ENCODE data around the gene SLC16A13.

DNA sequence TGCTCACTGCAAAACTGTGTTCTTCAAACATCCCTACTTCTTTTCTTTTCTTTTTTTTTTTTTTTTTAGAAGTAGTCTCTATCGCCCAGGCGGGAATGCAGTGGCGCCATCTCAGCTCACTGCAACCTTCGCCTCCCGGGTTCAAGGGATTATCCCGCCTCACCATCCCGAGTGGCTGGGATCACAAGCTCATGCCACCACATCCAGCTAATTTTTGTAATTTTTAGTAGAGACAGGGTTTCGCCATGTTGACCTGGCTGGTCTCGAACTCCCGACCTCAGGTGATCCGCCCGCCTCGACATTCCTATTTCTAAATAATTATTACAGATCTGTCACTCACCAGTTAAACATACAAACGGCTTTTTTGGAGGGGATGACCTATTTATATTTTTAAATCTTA, 24.4 kb upstream of the SLC16A13 start:
- TF ChIP-seq TCF7L2 (IDR thresholded peaks at IDR 0.05; ENCODE audit: low read depth, low read length), result no peak
- TF ChIP-seq, protein P1, sequence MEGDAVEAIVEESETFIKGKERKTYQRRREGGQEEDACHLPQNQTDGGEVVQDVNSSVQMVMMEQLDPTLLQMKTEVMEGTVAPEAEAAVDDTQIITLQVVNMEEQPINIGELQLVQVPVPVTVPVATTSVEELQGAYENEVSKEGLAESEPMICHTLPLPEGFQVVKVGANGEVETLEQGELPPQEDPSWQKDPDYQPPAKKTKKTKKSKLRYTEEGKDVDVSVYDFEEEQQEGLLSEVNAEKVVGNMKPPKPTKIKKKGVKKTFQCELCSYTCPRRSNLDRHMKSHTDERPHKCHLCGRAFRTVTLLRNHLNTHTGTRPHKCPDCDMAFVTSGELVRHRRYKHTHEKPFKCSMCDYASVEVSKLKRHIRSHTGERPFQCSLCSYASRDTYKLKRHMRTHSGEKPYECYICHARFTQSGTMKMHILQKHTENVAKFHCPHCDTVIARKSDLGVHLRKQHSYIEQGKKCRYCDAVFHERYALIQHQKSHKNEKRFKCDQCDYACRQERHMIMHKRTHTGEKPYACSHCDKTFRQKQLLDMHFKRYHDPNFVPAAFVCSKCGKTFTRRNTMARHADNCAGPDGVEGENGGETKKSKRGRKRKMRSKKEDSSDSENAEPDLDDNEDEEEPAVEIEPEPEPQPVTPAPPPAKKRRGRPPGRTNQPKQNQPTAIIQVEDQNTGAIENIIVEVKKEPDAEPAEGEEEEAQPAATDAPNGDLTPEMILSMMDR (IDR thresholded peaks at IDR 0.05), result no peak
- no peak for TF ChIP-seq POLR2AphosphoS5 (IDR thresholded peaks at IDR 0.05; ENCODE audit: low read depth, low read length)
